HG03460 (cell line): ENCODE measurements around the gene CTCFL.
"Not testable (repeated sequence)": the region's sequence is repeated elsewhere in the genome, so short reads cannot be mapped to it uniquely, and the experiment has no call there.

Experiments used
- ATAC-seq: cut with Tn5 transposase; IDR thresholded peaks from one replicate; pipeline ENCODE4 v1.9.1; 2021; ENCODE audit not compliant: unreplicated experiment

The CTCFL gene

DNA sequence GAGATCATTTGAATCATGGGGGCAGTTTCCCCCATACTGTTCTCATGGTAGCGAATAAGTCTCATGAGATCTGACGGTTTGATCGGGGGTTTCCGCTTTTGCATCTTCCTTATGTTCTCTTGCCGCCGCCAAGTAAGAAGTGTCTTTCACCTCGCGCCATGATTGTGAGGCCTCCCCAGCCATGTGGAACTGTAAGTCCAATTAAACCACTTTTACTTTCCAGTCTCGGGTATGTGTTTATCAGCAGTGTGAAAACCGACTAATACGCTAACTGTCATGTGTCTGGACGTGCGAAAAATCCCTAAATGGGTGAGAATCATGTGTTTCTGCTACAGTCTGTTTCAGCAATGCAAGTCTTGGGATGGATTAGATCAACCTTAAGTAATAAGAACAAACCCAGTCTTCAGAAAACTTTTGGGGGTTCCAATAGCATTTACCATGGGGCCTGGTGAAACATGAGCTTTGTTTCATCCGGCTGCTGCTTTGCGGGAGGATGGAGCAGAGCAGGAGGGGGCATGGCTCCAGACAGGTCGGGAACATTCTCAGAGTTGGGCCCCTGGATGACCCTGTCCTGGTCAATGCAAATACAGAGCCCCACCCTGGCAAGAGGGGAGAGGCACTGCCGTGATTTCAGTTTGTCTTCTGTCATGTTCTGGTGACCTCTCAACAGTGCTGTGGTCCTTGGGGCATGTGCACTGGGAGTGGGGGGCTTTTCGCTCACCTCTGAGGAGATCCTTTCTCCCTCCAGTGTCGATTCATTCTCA, 41.5 kb downstream of the CTCFL start:
- no peak for ATAC-seq

DNA sequence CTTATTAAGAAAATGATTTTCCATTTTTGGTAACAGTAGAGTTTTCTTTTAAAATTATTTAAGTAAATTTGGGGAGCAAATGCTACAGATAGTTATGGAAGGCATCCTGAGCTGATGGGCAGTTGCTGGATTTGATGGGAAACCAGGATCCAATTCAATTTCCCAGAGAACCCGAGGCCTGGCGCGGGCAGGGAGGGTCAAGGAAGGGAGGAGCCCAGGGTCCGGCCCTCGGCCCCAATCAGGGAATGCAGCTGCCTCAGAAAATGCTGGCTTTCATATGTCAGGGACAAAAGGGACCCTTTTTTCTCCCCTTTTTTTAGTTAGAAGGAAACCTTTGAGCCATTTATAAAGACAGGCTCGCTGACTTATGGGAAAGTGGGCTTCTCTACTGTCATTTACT, 42.1 kb downstream of the CTCFL start:
- no peak for ATAC-seq

DNA sequence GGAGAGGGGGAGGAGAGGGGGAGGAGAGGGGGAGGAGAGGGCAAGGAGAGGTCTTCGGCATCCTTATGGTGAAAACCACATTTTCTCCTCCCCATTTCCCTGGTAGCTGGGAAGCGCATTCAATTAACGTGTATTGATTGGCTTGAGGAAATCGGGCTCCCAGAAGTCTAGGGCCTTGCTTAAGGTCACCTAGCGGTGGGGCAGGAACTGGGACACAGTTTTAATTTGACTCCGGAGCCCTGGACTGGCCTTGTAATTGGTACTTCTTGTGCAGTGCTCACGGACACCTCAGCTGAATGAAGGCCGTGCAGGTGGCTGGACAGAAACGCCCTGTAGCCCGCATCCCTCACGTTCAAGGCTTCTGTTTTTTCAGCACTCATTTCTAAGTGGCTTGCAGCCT, 42.8 kb downstream of the CTCFL start:
- ATAC-seq, result no peak

DNA sequence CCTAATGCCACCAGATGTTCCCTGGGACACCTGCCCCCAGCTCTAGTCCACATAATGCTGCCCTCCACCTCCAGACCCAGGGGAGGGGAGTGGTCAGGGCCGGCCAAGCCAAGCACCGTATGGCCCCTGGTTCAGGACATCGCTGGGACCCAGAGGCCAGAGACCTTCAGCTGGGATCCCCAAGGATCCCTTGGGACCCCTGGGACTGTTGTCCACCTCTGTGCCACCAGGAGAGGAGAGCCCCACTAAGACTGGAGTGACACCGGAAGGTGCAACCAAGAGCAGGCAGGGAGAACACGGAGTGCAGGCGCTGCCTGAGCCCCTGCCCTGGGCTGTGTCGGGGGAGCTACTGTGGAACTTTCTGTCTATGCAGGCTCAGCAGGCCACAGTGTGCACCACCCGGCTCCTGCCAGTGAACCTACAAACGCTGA, 43.6 kb downstream of the CTCFL start:
- peak; percentile 19 for ATAC-seq

DNA sequence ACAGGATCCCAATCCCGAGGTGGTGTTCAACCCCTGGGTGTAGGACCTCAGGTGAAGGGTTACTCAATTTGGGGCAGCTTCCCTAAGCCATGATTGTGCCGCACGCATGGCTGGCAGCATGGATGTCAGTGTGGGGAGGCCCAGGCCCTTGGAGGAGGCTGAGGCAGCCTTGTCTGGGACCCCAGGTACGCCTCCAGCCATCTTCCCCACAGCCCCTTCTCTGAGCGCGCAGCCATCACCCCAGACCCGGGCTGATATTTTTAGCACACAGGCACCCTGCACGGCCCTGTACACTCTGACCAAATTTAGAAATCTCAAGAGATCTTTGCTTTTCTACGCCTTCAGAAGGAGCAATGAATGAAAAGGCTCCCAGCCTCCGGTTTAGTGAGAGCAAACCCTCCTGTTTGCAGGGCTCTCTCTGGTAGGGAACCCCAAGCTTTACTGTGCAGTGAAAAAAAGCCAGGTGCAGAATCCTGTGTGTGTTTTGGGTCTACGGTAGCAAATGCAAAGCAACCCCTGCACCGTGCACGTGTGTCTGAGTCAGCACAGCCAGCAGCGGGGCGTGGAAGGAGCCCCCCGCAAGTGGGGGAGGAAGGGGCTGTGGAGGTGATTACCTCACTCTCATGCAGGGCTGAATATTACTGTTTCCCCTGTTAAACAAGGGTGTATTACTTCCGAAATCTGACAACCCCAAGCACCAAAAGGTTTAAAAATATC, 44.3 kb downstream of the CTCFL start:
- peak; percentile 68 for ATAC-seq

DNA sequence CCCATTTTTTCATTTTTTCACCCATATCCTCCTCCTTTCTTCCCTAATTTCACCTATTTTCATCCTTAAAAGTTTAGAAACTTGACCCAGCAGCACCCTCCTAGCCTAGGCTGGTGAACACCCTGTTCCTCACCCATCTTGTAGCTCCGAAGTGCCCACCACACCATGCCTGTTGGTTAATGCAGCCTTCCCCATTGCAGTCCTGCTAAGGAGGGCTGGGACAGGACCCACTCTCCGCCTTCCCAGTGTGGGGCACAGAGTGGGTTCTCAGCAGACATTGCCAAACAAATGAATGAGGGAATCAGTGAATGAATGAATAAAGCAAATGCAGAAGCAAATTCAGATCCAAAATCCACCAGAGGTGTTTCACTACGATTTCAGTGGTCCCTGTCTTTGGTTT, 45.7 kb downstream of the CTCFL start:
- no peak for ATAC-seq

DNA sequence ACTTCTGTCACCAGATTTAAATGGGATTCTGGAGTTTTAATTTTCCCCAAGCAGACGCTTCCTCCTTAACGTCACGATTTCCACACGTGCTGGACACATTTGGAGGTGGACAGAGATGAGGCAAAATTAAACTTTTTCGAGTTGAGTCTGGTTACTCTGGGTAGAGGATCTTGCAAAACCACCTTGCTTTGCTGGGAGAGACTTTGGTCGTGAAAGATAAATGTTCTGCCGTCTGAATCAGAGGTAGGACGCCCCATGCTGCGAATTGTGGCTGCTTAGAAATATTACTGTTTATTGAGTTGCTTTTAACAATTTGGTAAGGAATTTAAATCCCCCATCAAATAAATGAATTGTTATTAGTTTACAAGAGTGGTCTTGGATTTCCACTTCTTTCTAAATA, 46.8 kb downstream of the CTCFL start:
- no peak for ATAC-seq

DNA sequence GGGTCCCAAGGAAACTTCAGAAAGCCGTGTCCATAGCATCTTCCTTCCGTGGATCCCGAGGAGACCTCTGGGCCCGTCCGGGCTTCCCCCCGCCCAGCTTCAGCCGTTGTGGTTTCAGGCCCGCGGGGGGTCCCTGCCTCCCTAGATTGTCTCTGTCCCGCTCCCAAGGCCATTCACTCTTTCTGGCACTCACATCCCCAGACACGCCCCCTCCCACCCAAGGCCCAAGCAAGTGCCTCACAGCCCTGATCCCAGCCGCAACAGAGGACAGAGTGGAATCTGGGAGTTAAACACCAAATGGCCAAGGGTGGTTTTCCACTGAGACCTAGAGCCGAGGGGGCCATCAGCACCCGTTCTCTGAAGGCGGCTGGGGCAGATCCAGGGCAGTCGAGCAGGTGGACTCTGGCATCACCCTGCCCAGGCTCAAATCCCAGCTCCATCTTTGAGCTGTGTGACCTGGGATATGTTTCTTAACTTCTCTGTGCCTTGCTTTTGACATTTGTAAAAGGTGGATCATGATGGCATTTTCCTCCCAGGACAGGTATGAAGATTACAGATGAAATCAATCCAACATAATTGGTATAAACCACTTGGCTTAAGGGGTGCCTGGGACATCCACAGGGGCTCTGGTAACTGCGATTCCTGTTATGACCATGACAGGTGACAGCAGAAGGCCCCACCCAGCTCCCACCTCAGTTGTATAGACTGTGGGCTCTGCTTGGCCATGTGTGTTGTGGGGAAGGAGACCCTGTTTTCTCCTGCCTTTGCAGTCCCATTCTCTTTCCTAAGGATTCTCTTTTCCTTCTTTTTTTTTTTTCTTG, 48.1 kb downstream of the CTCFL start:
- no peak for ATAC-seq

DNA sequence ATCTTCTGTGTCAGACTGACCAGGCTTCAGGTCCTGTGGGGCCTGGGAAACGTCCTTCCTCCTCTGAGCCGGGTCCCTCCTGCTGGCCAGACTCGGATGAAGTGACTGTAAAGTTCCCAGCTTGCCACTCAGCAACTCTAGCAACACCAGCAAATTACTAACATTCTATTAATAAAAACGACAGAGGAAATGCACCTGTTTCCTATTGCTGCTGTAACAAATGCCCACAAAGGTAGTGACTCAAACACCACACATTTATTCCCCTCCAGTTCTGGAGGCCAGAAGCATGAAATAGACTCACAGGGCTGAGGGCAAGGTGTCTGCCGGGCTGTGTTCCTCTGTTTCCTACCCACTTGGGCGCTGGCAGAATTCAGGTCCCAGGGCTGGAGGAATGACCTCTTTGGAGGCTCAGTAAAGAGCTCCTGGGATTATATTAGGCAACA, 48.8 kb downstream of the CTCFL start:
- no peak for ATAC-seq

DNA sequence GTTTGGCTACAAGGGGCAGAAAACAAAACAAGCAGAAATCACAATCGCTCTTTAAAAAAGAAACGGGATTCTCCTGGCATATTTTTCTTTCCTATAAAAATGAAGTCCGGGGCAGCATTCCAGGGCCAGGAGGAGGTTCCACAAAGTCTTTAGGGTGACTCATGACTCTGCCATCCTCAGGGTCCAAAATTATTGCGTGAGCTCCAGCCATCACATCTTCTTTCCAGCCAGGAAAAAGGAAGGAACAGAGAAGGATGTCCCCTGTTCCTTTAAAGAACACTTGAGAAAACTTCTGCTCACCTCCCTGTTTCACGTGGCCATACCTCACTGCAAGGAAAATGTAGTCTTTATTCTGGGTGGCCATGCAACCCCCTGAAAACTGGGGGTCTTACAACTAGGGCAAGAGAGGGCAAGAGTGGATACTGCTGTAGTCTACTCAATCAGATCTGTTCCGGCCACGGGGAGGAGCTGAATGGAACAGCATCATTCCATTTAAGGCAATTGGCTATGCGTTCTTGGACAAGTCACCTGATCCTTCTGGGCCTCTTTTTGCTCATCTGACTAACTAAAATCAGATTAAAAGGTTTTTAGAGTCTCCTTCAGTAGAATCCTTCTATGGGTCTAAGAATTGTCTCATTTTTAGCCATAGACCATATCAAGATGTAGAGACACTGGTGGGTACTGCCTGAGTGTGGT, 49.4 kb downstream of the CTCFL start:
- no peak for ATAC-seq

DNA sequence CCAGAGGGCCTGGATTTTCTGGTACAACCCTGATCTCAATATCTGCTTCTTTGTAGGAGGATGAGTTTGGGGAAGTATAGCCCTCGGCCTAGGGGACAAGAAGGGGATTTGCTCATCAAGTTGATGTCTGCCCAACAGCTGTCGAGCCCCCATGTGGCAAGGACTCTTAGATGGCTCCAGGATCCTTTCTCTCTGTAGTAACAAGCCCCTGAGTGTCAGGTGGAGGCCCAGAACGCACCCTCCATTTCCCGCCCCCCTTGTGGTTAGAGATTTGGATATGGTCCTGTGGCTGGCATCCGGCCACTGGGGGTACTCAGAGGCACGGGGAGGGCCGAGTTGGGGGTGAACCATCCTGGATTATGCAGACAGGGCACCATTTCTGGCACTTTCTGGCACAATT, 50.1 kb downstream of the CTCFL start:
- no peak for ATAC-seq

DNA sequence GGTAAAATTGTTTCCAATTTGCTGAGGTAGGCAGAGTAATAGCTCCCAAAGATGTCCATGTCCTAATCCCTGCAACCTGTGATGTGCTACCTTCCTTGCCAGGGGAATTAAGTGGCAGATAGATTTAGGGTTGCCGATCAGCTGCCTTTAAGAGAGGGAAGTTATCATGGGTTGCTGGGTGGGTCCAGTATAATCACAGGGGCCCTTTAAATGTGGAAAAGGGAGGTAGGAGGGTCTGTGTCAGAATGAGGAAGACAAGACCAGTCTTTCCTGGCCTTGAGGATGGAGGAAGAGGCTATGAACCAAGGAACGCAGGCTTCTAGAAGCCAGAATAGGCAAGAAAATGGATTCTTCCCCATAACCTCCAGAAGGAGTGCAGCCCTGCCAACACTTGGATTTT, 50.7 kb downstream of the CTCFL start:
- ATAC-seq, result no peak

DNA sequence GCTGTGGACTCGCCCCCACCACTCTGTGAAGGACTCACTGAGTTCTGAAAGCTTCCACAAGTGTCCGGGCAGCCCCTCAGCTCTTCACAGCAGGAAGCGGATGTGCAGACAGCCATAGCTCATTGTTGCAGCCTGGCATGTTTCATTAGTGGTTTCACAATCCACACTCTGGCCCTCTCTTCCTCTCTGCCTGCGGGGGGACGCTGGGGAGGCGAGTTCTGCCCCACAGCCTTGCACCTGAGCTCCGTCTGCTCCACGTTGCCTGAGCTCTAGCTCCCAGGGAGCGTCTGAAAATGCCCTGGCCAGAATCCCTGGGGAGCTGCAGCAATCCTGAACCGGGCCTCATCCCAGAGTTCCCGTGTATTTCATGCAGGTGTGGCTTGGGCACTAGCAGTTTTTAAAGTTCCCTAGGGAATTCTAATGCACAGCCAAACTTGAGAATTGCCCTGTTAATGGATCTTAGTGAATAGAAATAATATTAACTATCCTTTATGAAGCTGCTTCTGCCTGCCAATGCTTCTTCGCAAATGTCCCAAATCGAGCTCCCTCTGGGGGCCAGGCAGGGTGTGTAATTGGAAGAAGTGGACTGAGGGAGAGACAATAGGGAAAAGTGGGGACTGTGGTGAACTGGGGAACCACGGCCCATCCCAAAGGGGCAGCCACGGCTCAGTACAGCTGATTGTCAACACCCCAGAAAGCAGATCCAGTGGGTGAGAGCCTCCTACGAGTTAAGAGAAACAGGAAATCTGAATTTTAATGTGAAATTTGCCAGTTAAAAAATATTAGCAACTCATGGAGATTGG, 51.5 kb downstream of the CTCFL start:
- peak; percentile 84 for ATAC-seq

DNA sequence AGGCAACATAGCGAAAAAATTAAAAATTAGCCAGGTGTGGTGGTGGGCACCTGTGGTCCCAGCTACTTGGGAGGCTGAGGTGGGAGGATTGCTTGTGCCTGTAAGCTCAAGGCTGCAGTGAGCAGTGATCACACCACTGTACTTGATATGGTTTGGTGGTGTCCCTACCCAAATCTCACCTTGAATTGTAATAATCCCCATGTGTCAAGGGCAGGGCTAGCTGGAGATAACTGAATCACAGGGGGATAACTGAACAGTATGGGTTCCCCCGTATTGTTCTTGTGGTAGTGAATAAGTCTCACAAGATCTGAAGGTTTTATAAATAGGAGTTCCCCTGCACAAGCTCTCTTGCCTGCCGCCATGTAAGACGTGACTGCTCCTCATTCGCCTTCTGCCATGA, 52.5 kb downstream of the CTCFL start:
- not testable (repeated sequence) for ATAC-seq

DNA sequence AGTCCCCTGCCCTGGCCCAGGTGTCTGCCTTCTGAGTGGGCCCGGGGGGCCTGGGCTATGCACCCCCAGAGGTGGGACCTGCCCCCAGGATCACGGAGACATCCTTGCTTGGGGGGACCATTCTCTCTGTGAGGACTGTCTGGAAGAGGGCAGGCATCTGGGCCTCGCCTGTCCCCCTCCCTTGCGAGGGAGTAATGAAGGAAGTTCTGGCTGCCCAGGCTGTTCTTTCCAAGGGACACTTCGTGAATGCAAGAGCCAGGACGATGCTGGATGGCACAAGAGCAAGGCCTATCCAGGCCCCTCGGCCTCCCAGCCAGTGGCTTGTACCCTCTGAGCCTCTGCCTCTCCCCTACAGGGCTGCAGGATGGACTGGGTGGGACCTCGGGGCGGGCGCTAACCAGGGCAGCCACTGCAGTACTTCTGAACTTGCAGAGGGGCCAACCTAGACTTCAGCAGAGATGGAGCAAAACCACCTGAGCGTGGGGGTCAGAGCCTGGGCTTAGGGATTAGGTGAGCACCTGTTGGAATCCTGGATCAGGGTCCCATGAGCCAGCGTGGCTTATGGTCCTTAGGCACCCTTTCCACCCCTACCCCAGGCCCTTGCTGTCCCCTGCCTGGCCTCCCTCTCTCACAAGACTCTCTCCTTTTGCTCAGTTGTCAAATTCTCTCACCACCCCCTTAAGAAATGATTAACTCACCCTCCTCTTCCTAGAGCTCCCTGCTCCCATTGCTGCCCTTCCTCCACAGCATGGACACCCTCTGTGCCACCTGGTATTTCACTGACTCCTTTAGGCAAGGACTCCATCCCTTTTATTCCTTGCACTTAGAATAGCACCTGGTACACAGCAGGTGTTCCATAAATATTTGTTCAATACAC, 53.2 kb downstream of the CTCFL start:
- no peak for ATAC-seq

DNA sequence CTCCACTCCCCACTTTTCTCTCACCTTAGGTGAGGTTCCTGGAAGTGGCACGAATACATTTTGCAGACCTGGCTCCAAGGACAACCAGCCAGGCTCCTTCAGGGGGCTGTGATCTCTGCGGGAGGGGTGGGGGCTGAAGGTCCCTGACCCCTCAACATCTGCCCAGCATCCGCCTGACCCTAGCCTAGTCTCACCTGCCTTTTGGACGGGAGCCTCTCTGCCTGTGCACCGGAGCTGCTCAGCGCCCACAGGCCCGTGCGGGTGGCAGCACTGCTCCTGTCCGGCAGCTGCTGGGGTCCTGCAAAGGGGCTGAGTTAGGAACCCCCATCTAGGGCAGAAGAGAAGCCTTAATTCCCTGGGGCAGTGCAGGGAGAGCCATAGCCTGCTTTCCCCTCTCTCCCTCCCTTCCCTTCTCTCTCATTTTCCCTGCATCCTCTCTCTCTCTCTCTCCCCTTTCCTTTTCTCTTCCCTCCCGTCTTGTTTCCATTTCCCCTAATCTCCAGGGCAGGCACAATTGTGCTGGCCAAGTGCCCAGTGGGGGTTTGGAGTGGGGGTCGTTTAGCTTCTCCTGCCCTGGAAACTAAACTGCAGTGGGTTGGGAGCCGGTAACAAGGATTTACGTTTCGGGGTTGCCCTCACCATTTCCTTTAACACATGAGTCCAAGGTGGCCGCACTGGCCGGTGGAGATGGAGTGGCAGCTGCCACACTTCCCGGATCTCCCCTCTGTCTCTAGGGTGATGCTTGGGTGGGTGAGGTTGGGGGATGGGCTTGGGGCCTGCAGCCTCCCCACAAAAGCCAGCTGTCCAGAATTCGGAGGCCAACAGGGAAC, 54.1 kb downstream of the CTCFL start:
- no peak for ATAC-seq

DNA sequence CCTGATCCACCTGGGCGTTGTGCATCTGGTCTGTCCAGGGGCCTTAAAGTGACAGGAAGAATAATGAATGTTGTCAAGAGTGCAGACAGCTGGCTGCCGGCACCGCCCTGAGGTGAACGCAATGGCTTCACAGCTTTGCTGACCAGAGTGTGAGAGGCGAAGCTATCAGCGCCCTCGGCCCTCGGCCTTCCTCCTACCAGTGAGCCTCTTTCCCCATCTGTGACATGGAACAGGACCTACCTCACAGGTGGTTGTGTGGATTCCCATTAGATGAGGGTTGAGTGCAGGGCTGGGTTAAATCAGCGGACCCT, 54.8 kb downstream of the CTCFL start:
- ATAC-seq, result no peak

DNA sequence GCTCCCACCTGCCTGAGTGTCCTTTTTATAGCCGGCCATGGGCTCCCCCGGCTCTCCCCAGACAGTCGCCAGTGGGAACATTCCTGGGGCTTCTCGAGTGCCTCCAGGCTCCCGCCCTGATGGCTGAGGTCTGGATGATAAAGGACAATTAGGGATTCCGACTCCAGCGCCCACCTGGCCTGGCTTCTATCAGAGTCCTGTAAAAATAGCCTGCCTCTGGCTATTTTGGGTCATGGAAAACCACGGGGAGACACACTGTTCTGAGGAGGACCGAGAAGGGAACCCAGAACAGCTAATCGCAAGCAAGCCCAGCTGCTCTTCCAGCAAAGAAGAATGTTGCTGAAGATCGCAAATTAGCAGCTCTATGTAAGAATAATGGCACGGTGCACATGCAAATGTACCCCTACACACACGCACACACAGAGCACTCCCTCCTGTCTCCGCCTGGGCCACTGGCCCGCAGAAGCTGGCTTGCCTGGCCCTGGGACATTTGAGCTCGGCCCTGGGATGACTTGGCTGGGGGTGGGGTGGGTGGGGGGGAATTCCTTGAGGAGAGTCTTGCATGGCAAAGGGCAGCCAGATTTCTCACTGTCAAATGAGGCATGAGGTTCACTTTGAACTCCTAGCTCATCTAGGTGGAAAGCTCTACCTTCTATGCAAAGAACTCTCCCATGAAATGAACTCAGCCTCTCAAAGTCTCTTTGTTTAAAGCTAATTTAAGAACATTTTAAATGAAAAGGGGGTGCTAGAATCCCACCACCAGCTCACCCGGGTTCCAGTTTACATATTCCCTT, 55.3 kb downstream of the CTCFL start:
- ATAC-seq, result no peak
